ENCODE results near the gene SENP3.
A peak's percentile ranks its signal among the peaks of the same experiment; 100 is the strongest.

SENP3 gene

DNA sequence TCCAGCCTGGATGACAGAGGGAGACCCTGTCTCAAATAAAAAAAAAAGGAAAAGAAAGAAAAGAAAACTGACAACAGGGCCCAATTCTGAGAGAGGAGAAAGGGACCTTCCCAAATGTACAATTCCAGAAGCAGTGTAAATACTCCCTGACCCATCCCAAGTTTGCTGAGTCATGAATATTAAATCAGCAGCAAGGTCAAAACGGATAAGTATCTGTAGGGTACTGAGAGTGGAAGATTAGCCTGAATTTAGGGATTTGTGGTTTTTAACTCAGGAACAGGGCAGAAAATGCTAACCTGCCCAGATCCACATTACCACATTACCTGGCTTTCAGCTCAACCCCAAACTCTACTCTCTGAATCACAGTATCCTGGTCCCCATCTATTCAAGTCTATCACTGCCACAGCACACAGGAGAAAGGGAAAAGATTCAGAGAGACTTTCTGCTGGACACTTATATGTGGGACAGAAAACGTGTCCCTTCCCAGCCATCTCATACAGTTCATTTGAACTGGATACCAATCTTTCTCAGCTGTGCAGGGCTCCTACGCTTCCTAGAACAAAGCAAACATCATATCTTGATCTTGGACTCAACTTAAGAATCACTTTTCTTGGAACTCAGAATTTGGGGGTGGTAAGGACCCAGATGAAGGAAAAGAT, 50.0 kb downstream of the SENP3 start:
- no peak for DNase-seq

DNA sequence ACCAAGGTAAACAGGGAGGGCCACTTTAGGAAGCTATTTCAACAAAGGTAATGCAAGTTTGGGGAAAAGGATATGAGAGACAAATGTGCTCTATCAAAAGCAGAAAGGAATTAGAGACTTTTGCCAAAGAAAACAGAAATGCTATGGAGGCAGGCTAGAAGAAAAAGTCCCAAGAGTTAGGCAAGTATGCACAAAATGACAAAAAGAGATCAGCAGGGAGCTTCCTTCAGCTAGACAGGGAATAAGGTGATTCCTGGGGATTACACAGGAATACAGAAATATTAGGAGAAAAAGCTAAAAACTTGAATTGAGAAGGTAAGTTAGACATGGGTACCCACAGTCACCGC, 50.5 kb downstream of the SENP3 start:
- DNase-seq = no peak

DNA sequence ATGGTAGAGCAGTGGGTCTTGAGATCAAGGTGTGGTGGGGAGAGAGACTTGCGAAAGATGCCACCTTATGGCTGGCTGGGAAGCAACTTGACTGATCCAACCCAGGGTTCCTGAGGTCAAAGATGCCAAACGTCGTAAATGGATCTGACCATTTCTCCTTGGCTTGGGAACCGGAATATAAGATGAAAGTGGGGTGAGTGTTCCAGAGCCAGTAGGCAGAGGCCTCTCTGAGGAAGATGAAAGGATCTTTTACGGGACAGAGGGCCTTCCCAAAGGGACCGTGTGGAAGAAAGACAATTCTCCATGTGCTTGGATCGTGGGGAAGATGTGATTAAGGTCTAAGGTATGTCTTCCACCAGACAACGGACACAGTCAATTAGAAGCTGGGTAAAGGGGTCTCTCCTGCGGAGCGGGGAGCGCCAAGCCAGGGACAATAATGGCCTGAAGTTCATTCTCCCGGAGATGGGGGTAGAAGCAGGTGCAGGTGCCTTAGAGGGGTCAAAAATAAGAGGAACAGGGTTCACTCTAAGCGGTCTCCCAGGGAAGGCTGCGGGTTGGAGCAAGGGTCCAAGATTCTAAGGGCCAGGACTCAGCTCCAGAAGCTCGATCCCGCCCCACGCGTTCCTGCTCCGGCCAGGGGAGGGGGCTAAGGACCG, 52.2 kb downstream of the SENP3 start:
- no peak for DNase-seq

DNA sequence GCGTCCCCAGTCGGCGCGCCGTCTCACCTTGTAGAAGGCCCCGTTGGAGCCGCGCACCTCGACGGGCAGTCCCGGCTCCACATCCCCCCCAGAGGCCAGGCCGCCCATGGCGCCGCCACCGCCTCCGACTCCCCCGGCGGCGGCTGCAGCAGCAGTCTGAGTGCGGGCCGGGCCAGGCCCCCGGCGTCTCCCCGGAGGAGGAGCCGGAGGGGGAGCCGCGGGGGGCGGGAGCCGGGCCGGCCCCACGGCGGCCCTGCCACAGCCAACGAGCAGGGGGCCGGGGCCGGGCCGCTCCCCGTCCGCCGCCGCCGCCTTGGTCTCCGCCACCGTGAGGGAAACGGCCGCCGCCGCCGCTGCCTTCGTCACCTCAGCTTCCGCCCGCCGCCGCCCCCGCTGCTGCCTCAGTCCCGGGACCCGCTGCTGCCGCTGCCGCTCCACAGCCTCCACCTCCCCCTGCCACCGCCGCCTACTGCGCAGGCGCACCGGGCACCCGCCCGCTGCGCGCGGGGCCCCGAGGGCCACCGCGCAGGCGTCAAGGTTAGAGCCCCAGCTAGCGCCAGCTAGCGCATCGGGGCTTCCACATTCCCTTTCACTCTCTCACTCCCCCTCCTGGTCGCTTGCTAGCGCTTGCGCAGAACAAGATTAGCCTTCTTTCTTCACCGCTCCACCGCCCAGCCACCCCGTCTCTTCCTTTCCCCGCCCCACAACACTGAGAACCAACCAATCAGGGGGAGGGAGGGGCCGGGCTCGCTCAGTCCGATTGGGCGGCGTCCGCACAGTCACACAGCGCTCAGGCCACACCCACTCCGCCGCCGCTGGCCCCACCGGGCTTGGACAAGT, 52.9 kb downstream of the SENP3 start, which contains the start of gene FXR2:
Gene FXR2 (minus strand): TSS at position 473 of the 840 bp plus-strand sequence. CDS start 365 bp downstream, at position 108.
- DNase-seq = peak; percentile 99

DNA sequence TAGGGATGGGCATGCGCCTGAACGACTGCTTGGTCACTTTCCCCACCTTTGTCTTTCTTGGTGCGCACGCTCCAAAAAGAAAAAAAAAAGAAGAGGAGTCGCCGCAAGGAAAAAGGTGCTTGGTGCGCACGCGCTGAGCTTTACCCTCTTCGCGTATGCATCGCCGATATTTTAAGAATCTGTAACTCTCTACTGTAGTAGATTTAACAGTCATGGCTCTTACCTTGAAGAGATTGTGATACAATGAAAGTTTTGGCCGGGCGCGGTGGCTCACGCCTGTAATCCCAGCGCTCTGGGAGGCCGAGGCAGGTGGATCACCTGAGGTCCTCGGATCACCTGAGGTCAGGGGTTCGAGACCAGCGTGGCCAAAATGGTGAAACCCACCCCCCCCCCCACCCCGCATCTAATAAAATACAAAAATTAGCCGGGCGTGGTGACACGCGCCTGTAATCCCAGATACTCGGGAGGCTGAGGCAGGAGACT, 53.6 kb downstream of the SENP3 start:
- DNase-seq = no peak

GRCh38 chr17:7618608-7619007, 56.9 kb downstream of the SENP3 start:
- no peak for DNase-seq

- DNase-seq = no peak
Observed at GRCh38 chr17:7620835-7621234, 59.1 kb downstream of the SENP3 start.
